ENCODE data around the gene UIMC1.
"Not testable (repeated sequence)": the region's sequence is repeated elsewhere in the genome, so short reads cannot be mapped to it uniquely, and the experiment has no call there.

Gene UIMC1

DNA sequence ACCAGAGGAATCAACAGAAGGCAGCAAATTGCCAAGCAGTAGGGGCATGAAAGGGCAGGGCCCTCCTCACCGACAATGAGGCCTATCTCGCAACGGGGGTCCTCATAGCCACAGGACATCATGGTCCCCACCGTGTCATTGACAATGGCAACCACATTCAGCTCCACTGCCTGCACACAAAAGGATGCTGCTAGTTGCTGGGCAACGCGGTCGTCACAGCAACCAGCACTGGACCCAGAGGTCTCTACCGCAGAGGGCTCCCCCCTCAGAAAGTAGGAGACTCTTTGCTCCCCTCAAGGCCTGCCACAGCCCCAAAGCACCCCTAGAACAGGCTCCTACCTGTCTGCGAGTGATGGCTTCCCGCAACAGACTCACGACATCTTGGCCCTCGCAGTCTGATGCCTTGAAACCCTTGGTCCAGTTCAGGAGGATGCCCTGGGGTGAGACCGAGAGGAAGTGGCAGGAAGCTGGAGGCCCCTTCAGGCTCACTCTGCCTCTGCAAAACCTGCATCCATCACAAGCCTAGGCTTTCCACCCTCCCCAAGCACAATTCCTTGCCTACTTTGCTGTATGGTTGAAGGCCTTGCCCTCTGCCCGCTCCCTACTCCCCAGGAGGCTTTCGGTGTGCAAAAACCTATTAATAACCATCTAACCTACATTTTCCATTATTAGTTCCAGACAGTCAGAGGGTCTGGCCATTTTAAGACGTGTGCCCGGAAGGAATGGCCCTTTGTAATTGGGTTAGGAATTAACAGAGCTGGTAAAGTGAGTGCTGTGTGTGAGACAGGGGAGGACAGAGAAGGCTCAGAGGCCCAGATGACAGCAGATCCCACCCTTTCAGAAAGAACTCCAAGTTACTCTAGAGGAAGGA, 122.6 kb downstream of the UIMC1 start:
- DNase-seq (ENCODE audit: low read depth in 2 of 2): no peak

DNA sequence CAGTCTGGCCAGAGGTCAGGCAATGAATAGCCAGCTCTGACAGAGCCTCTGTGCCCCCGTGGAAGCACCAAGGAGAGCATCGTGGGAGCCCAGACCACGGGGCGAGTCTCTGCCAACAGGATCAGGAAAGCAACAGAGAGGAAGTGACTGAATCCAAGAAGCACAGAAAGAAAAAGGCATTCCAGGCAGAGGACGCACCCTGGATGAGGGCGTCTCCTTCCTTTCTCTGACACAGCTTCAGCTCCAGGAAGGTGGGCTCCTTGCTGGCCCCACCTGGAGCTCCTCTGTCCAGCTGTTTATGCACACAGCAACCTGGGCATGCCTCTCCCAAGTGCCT, 124.0 kb downstream of the UIMC1 start:
- DNase-seq (ENCODE audit: low read depth in 2 of 2): no peak

DNA sequence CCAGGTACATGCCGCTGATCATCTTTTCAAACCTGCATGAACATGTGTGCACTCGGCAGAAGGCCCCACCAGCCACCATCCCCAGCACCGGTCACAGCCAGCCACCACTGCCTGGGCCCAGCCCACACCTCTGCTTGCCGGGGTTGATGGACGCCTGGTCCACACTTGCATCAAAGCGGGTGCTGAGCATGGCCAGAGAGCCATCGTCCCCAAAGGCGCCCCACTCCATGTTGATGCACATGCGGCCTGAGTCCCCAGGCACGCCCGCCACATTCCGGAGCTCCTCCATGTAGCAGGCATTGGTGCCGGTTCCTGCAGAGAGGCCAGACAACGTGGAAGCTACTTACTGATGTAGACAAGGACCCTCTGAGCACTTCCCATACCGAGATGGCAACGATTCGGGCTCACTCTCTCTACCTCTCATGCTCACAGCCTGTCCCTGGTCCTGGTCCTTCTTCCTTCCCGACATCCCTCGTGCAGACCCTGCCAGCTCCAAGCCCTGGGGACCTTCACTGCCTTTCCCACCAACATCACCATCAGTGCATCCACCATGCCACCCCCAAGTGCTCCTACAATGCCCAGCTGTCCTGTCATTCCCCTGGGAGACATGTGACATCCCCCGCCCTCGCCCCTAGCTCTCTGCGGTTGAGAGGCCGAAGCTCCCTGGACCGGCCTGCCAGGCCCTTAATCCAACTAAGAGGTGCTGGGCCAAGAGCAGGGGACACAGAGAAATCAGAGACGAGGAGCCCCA, 124.6 kb downstream of the UIMC1 start:
- no peak for DNase-seq (ENCODE audit: low read depth in 2 of 2)

DNA sequence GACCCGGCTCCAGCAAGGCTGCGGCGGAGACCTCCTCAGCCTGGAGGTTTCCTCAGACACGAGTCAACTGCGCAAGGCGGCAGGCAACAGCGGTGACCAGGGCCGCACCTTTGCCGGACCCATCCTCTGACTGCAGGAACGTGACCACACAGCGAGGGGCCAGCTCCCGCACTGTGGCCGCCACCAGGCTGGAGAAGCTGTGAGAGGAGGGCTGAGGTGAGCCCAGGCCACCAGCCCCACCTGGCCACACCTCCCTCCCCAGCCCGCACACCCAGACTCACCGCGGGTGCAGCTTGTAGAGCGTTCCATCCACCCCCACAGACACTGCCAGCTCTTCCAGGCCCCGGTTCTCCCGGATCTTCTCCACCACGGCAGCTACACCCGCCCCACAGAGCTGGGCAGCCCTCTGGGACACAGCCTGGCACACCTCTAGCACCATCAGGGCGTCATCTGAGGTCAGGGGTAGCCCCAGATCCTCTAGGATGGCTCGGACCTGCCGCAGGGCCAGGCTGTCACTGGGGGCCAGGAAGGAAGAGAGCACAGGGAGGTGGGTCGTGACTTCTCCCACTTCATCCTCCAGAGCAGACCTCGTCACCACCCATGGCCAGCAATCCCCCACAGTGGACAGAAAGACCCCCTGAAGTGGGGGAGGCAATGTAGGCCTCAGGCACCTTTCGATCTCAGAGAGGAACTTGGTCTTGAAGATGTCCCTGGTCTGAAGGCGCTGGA, 125.4 kb downstream of the UIMC1 start:
- DNase-seq (ENCODE audit: low read depth in 2 of 2): no peak

DNA sequence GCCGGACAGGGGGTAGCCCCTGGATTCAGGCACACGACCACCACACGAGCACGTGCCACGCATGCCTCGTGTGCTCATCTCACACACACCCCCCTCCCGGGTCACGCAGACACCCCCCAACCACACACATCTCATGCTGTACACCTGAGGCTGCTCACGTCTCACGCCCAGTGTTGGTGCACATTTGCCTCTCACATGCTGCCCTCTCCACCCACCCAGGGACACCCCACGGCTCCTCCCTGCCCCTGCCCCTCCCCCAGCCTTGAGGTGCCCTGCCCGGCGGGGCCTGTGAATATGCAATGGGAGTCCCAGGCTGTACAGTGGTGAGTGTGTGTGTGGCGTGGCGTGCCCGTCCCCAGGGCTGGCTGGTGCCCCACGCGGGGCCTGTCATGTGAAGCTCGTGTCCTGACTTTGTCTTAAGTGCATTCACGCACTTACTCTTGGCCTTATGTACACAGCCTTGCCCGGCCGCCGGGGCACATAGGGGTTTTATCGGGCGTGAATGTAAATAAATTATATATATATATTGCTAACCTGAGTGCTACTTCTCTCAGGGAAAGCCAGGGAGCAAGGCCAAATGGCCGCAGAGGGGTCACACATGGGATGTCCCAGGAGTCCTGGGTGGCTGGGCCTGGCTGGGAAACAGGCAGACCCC, 126.1 kb downstream of the UIMC1 start:
- DNase-seq (ENCODE audit: low read depth in 2 of 2): no peak

DNA sequence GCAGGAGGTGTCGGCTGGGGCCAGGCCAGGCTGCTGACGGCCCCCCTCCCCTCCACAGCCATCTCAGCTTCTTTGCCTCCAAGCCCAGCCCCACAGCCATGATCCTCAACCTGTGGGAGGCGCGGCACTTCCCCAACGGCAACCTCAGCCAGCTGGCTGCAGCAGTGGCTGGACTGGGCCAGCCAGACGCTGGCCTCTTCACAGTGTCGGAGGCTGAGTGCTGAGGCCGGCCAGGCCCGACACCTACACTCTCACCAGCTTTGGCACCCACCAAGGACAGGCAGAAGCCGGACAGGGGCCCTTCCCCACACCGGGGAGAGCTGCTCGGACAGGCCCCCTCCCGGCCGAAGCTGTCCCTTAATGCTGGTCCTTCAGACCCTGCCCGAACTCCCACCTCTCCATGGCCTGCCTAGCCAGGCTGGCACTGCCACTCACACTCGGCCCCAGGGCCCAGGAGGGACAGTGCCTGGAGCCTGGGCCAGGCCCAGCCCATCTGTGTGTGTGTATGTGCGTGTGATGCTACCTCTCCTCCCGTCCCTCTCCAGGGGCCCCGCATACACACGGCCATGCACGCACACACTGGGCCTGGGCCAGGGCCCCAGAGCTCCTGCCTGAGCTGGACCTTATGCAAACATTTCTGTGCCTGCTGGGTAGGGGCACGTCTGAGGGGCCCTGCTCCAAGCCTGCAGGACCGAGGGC, 126.8 kb downstream of the UIMC1 start:
- no peak for DNase-seq (ENCODE audit: low read depth in 2 of 2)

DNA sequence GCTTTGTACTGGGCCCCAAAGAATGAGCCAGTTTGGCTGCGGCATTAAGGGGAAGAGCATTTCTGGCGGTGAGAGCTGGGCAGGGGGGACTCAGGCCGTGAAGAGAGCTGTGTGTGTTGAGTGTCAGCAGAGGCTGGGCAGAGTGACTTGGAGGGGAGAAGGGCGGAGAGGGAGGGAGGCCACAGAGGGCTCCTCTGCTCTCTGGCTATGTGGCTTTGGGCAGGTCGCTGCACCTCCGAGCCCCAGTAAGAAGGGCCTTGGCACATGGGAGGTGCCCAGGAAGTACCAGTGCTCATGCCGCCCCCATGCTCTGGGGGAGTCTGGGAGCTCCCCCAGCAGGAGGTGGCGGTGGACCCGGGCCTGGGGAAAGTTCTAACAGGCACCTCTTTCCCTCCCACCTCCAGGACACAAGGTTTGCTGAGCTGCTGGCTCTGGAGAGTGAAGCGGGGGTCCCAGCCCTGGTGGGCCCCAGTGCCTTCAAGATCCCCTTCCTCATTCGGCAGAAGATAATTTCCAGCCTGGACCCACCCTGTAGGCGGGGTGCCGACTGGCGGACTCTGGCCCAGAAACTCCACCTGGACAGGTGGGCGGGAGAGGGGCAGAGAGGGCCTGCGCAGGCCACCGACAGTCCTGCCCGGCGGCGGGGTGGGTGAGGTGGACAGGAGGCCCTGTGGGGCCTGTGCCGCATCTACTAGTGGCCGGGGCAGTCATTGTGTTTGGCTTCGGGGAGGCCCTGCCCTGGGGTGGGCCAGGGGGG, 127.5 kb downstream of the UIMC1 start:
- DNase-seq (ENCODE audit: low read depth in 2 of 2): no peak

DNA sequence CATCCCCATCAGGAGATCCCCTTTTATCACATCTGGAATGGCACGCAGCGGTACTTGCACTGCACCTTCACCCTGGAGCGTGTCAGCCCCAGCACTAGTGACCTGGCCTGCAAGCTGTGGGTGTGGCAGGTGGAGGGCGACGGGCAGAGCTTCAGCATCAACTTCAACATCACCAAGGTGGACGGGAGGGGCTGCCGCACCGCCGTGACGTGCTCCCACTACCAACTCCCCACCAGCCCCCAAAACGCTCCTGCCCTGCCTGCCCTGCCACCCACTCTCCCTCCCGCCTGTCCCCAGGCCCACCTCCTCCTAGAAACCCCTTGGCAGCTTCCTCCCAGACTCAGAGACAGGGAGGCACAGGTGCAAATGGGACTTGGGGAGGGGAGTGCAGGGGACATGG, 128.1 kb downstream of the UIMC1 start:
- no peak for DNase-seq (ENCODE audit: low read depth in 2 of 2)

DNA sequence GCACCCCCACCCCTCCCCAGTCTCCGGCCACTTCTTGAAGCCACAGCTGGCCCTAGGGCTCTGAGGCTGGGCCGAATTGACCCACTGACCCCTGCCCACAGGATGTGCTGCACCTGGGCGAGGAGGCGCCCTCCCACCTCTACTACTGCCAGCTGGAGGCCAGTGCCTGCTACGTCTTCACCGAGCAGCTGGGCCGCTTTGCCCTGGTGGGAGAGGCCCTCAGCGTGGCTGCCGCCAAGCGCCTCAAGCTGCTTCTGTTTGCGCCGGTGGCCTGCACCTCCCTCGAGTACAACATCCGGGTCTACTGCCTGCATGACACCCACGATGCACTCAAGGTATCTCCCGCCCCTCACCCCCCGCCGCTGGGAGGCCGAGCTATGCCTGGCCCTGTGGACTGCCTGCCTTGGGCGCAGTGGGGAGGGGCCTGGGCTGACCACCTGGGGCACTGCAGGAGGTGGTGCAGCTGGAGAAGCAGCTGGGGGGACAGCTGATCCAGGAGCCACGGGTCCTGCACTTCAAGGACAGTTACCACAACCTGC, 128.7 kb downstream of the UIMC1 start:
- no peak for DNase-seq (ENCODE audit: low read depth in 2 of 2)

DNA sequence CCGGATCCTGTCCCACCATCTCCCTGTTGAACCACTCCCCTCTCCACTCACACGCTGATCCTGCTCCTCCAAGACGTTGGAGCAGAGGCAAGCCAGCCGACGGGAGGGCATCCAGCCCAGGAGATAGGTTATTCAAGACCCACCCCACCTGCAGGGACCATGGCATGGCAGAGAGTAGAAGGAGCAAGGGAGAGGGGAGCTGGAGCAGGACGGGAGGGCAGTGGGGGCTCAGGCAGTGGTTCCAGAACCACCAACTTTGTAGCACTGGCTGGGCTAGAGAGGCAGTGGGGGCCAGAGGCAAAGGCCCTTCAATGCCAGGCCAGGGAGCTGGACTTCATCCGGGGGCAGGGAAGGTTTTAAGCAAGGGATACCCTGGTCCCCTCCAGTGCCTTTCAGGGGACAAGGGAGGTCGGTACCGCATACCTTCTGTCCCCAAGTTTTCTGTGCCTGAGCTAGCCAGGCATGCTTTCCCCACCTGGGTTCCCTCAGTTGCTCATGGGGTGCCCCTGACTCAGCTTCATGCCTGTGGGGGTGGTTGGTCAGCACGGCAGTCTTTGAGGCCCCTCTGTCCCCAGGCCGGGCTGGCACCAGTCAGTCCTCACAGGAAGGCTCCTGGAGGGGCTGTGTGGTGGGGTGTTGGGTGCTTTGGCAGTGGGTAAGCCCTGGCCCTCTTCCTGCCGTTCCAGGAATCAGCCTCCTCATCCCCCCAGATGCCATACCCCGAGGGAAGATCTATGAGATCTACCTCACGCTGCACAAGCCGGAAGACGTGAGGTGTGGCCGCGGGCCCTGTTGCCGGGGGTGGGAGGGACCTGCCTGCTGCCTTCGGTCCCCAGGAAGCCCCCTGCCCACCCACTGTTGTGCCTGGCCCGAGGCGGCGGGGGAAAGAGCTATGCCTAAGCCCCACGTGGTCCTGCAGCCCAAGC, 129.8 kb downstream of the UIMC1 start:
- DNase-seq (ENCODE audit: low read depth in 2 of 2): no peak

DNA sequence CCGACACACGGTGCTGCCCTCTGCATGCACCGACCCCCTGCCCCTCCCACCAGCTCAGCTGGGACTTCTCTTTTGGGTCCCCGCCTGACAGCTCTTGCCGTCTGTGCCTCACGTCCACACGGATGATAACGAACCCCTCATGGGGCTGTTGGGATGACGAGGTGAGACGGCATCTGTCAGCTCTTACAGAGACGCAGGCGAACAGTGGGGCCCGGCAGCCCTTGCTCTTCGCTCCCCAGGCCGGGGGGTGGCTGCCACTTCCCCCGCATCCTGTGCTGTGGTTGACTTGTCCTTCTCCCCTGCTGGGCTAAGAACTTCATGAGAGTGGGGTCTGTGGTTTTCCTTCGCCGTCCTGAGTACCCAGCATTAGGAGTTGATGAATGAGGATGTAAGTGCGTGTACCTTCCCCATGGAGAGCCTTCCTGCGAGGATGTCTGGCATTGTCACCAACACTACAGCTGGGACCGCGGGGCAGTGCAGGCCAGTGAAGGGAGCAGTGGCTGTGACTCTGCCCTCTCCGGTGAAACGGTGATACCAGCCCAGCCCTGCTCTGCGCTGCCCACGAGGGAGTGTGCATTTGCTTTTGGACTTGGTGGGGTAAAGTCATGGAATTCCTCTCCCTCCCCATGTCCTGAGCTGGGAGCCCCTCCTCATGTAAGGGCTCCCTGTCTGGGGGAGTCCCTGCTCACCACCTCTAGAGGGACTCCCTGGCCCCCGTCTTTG, 130.6 kb downstream of the UIMC1 start:
- no peak for DNase-seq (ENCODE audit: low read depth in 2 of 2)

DNA sequence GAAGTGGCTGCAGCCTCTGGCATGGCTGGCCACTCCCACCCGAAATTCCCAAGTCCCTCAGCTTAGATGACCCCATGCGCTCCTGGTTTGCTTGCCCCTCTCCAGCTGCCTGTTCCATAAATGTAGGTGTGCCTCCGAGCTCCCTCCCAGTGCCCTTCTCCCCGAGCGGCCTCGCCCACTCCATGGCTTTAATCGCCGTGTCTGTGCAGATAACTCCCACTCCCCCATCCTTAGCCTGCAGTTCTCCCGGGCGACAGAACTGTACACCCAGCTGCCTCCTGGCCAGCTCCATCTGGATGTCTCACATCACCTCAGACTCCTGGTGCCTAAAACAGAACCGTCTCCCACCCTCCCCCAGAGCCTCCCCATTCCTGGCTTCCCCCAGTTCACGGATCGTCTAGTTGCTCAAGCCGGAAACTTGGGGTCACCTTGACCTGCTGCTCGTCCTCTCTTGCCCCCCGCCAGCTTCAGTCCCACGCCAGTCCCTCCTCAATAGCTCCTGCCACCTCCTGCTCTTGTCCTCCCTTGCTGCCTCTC, 131.5 kb downstream of the UIMC1 start:
- no peak for DNase-seq (ENCODE audit: low read depth in 2 of 2)

DNA sequence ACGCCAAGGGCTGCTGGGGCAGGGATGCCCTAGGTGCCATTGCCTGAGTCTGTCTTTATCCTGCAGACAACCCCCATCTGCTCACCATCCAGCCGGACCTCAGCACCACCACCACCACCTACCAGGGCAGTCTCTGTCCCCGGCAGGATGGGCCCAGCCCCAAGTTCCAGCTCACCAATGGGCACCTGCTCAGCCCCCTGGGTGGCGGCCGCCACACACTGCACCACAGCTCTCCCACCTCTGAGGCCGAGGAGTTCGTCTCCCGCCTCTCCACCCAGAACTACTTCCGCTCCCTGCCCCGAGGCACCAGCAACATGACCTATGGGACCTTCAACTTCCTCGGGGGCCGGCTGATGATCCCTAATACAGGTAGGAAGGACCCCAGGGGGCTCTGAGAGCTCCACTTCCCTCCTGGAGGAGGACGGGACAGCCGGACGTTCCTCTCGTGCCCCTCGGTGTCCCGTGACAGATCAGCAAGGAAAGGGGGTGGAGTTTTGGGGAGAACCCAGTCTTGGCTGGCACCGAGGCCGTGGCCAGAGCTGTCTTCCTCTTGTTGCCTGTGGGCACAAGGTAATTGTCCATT, 132.3 kb downstream of the UIMC1 start:
- DNase-seq (ENCODE audit: low read depth in 2 of 2): no peak

DNA sequence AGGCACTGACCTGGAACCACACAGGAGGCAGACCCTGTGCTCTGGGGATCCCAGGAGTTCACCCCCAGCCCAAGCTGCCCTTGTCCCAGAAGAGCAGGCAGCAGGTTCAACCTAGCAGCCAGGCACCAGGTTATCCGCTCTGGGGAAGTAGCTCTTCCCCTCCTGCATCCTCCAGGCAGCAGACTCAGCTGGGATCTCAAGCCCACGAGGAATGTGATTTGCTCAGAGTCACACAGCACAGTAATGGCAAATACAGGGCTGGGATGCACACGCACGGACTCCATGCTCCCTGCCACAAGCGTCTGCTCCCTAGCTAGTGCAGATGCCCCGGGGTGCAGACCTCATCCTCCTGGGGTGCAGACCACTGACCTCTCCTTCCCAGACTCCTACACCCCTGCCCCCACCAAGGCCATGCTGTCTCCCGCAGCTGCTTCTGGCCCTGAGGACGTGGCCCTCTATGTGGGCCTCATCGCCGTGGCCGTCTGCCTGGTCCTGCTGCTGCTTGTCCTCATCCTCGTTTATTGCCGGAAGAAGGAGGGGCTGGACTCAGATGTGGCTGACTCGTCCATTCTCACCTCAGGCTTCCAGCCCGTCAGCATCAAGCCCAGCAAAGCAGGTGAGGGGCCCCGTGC, 132.9 kb downstream of the UIMC1 start:
- DNase-seq (ENCODE audit: low read depth in 2 of 2): no peak

DNA sequence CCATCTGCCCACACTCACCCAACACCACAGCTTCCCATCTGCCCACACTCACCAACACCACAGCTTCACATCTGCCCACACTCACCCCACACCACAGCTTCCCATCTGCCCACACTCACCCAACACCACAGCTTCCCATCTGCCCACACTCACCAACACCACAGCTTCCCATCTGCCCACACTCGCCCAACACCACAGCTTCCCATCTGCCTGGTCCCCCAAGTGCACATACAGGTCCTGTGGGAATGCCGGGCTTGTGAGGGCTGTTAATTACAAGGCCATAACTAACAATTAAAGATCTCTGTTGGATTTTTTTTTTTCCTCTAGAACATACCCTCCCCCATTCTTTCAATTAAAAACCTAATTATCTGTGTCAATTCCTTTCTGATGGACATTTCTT, 133.6 kb downstream of the UIMC1 start:
- not testable (repeated sequence) for DNase-seq (ENCODE audit: low read depth in 2 of 2)

DNA sequence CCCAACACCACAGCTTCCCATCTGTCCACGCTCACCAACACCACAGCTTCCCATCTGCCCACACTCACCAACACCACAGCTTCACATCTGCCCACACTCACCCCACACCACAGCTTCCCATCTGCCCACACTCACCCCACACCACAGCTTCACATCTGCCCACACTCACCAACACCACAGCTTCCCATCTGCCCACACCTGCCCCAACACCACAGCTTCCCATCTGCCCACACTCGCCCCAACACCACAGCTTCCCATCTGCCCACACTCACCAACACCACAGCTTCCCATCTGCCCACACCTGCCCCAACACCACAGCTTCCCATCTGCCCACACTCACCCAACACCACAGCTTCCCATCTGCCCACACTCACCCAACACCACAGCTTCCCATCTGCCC, 134.0 kb downstream of the UIMC1 start:
- not testable (repeated sequence) for DNase-seq (ENCODE audit: low read depth in 2 of 2)

DNA sequence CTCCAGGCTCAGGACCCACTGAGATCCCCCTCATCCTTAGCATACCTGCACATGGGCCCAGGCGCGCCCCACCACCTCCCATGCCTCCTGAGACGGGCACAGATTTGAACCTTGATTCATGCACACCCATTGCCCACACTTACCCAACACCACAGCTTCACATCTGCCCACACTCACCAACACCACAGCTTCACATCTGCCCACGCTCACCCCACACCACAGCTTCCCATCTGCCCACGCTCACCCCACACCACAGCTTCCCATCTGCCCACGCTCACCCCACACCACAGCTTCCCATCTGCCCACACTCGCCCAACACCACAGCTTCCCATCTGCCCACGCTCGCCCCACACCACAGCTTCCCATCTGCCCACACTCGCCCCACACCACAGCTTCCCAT, 135.9 kb downstream of the UIMC1 start:
- not testable (repeated sequence) for DNase-seq (ENCODE audit: low read depth in 2 of 2)

Data from stimulated activated CD8-positive, alpha-beta memory T cell treated with anti-CD3 and anti-CD28 coated beads, Interleukin-7, amount 100 ng/mL, for 1 hour (primary cell).